Neuron (in vitro differentiated cells): ENCODE data around the gene KSR2.
A peak's percentile ranks its signal among the peaks of the same experiment; 100 is the strongest.

ENCODE experiments used
- H2AFZ ChIP-seq: one replicate; pipeline ENCODE4 v1.6.1; 2013; ENCODE audit warnings: low read depth, mild to moderate bottlenecking, inconsistent platforms, low read length, moderate library complexity
- H3K27me3 ChIP-seq: one replicate; pipeline ENCODE4 v1.6.1; 2013; ENCODE audit warnings: low read length; ENCODE audit not compliant: insufficient read depth
- H3K36me3 ChIP-seq: one replicate; pipeline ENCODE4 v1.6.1; 2013; ENCODE audit warnings: low read length; ENCODE audit not compliant: insufficient read depth
- H3K4me1 ChIP-seq: one replicate; pipeline ENCODE4 v1.6.1; 2013; ENCODE audit warnings: low read length; ENCODE audit not compliant: insufficient read depth
- H3K4me3 ChIP-seq: 2 replicates; pipeline ENCODE4 v1.5.1; 2013; ENCODE audit warnings: mild to moderate bottlenecking, low read length, moderate library complexity
- H3K9me3 ChIP-seq: one replicate; pipeline ENCODE4 v1.6.1; 2013; ENCODE audit warnings: low read length

Gene KSR2

DNA sequence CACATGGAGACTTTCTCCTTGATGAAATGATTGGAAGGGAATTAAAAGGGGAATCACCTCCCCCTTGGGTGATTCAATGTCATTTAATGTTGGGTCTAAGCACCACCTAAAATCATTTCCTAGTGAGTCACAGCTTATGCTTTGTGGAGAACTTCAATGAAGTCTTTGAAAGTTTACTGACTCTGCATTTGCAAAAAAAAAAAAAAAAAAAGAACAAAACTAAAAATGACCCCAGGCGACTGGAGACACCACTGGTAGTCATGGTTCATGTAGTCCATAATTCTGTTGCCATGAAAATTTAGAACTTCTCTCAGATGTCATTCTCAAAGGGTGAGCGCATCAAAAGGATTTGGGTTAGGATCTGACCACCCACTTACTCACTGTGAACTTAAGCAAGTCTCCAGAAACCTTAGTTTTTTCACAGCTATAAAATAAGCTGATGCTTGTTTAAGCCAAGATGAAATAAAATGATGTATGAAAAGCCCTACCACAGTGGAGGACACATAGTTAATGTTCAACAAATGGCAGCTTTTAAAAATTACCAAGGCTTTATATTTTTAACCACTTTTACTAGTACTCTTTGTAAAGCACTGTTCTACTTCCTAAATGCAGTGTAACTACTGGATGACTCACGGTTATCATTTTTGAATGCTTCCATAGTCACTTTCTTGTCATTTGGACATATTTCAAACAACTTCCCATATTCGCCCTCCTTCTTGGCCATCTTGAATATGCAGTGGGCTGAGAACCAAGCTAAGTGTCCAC is 18.1 kb upstream of the KSR2 start:
- Histone ChIP-seq H3K9me3 (no peaks in the 10 kb centered on the region), H2AFZ (no peak overlapping the region), H3K36me3 (no peaks in the 10 kb centered on the region), H3K4me1 (no peaks in the 10 kb centered on the region), H3K27me3 (no peaks in the 10 kb centered on the region), H3K4me3 (no peak overlapping the region)

DNA sequence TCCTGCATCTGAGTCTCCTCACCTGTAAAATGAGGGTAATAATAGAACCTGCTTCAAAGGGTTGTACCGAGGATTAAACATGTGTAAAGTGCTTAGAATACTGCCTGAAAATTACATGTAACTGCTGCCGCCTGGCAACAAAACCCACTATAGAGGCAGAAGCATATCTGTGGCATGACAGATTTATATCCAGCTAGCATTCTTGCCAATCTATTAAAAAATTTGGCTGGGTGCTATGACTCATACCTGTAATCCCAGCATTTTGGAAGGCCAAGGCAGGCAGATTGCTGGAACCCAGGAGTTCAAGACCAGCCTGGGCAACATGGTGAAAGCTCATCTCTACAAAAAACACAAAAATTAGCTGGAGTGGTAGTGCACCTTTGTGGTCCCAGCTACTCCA is 16.4 kb upstream of the KSR2 start:
- Histone ChIP-seq H3K4me3 (no peak overlapping the region), H3K9me3 (no peaks in the 10 kb centered on the region)

DNA sequence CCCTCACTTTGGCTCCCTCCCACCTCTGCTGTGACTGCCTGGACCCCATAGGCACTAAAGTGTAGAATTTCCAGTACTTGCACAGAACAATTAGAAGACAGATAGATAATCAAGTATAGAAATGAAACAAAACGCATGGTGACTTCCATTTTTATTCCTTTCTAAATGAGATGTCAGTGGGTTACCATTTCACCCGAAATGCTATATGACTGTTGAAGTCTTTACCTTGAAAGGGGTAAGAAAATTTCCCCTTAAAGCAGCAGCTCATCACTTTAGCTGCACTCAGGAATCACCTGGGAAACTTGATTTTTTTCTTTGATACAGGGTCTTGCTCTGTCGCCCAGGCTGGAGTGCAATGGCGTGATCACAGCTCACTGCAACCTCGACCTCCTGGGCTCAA is 12.5 kb upstream of the KSR2 start:
- Histone ChIP-seq H3K27me3 (no peaks in the 10 kb centered on the region), H3K9me3 (no peaks in the 10 kb centered on the region), H3K36me3 (no peaks in the 10 kb centered on the region), H3K4me3 (no peak overlapping the region), H2AFZ (no peak overlapping the region), H3K4me1 (no peaks in the 10 kb centered on the region)

More for the DNA sequence above, 16.4 kb upstream of the KSR2 start:
- no peaks in the 10 kb centered on the region for H3K36me3 ChIP-seq
- no peak overlapping the region for H2AFZ ChIP-seq
- H3K4me1 ChIP-seq = no peaks in the 10 kb centered on the region
- H3K27me3 ChIP-seq = no peaks in the 10 kb centered on the region

DNA sequence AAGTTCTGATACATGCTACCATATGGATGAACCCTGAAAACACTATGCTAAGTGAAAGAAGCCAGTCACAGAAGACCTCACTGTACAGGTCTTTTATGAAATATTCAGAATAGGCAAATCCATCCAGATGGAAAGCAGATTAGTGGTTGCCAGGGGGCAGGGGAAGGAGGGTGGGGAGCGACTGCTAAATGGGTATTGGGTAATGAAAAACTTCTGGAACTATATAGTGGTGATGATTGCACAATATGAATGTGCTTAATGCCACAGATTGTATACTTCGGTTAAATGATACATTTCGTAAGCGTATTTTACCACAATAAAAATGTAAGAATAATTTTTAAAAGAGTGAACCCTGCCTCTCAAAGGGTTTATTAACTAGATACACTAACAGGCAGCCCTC is 11.8 kb upstream of the KSR2 start:
- H3K4me3 ChIP-seq = no peak overlapping the region
- H3K9me3 ChIP-seq = no peaks in the 10 kb centered on the region
- H3K4me1 ChIP-seq = no peaks in the 10 kb centered on the region
- no peaks in the 10 kb centered on the region for H3K36me3 ChIP-seq
- H3K27me3 ChIP-seq = no peaks in the 10 kb centered on the region
- no peak overlapping the region for H2AFZ ChIP-seq

DNA sequence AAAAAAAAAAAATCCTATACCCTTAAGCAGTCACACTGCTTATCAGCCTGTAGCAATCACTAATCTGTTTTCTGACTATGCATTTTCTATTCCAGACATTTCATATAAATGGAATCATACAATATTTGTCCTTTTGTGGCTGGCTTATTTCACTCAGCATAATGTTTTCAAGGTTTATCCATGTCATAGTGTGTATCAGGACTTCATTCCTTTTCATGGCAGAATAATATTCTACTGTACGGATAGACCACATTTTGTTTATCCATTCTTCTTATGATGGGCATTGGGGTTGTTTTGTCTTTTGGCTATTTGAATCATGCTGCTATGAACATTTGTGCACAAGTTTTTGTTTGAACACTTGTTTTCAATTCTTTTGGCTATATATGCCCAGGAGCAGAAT is 8.6 kb upstream of the KSR2 start:
- Histone ChIP-seq H3K9me3 (peaks cover under 1% of the 10 kb centered on the region), H2AFZ (no peak overlapping the region), H3K4me3 (no peak overlapping the region), H3K27me3 (no peaks in the 10 kb centered on the region), H3K4me1 (no peaks in the 10 kb centered on the region), H3K36me3 (no peaks in the 10 kb centered on the region)

DNA sequence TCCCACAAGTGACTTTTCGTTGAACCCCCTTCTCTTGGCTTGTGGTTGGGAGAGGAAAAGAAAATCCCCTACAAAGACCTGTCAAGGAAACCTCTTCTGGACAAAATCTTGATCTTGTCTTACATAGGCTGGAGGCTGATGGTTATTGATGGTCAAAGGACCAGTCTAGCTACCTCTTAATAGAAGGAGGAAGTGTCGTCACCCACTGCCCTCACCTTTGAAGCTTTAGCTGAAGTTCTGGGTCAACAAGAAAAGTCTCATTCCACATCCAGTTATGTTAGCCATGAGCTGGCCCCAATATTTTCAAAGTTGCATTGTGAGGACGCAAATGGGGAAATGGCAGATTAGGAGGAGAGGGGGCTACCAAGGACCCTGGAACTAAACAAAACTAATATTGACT is 6.2 kb upstream of the KSR2 start:
- Histone ChIP-seq H3K27me3 (peaks cover 6% of the 10 kb centered on the region), H3K4me1 (no peaks in the 10 kb centered on the region), H3K9me3 (peaks cover 2% of the 10 kb centered on the region), H2AFZ (no peak overlapping the region), H3K4me3 (no peak overlapping the region), H3K36me3 (no peaks in the 10 kb centered on the region)

DNA sequence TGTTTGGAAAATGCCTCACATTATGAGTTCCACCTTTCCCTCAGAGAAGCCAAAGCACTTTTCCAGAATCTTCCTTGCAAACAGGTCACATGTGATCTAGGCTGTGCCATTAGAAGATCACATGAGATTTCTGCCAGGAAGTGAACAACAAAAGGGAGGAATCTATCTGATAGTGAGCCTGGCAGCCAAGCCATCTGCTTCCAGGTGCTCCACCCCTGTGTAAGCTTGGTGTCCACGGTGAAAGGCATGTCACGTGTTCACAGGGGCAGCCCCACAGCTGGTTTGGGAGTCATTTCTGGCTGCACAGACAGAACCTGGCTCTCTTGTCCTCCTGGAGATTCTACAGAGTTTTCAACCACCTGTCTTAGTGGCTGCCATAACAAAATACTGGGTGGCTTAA is 3.5 kb upstream of the KSR2 start:
- H3K4me3 ChIP-seq = no peak overlapping the region
- no peak overlapping the region for H2AFZ ChIP-seq
- peaks cover 26% of the 10 kb centered on the region for H3K27me3 ChIP-seq
- H3K36me3 ChIP-seq = no peaks in the 10 kb centered on the region
- peaks cover 2% of the 10 kb centered on the region for H3K9me3 ChIP-seq
- H3K4me1 ChIP-seq = peaks cover 12% of the 10 kb centered on the region

DNA sequence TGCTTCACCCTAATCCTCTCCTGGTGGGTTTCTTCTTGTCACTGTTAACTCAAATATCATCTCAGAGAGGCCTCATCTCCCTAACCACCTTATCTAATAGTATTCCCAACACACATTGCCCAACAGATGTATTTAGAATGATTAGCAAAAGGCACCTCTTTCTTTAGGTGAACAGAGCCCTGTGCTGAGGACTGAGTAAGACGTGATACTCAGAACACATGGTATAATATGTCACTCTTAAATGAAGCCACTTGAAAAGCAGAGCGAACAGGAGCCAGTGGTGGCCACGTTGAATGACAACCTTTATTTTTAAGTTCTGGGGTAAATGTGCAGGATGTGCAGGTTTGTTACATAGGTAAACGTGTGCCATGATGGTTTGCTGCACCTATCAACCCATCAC is 1.5 kb upstream of the KSR2 start:
- H3K4me1 ChIP-seq = peaks cover 12% of the 10 kb centered on the region
- no peak overlapping the region for H2AFZ ChIP-seq
- no peaks in the 10 kb centered on the region for H3K36me3 ChIP-seq
- H3K27me3 ChIP-seq = peaks cover 45% of the 10 kb centered on the region
- H3K9me3 ChIP-seq = peaks cover 2% of the 10 kb centered on the region
- no peak overlapping the region for H3K4me3 ChIP-seq

DNA sequence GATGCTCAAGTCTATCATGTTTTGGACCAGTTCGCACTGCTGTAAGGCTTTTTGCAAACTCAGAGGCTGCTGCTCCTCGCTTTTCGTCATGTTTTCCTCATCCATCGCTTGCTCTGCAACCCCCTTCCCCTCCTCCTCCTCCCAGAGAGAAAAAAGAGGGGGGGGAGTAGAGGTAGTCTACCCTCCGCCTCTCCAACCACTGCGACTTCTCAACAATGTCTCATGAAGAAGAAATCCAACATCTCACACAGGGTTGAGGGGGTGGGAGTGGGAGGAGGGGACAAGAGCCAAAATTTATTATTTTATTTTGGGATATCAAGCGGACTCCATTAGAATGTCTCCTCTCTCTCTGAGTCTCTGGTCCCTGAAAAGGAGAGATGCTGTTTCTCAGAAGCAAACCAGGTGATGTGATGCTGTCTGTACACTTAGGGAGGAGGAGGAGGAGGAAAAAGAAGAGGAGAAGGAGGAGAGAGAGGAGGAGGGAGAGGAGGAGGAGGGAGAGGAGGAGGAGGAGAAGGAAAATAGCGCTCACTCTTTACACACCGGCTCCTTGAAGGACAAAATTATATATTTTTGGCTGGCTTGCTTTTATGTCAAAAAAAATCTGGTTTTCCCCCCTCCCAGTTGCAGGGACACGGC is 520 bp downstream of the KSR2 start:
- Histone ChIP-seq H3K36me3 (no peaks in the 10 kb centered on the region), H3K4me1 (peaks cover 12% of the 10 kb centered on the region), H2AFZ (peak overlapping the region; percentile 92), H3K9me3 (peaks cover 2% of the 10 kb centered on the region), H3K27me3 (peaks cover 59% of the 10 kb centered on the region), H3K4me3 (peak overlapping the region; percentile 55)

DNA sequence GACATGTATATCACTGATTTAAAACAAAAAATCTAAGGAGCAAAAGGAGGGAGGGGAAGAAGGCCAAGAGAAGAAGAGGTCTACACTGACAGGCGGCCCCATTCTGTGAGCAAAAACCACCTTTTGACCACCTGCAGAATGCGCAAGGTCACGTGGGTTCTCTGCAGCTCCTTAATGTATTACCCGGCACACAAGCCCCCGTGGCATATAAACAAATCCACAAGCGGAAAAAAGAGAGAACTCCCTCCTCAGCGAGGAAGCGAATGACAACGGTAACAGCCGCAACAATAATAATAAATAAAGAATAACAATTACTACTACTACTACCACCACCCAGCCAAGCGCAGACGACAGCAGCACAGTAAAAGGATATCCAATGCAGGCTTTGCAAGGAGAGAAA is 1.3 kb downstream of the KSR2 start:
- no peak overlapping the region for H3K4me3 ChIP-seq

DNA sequence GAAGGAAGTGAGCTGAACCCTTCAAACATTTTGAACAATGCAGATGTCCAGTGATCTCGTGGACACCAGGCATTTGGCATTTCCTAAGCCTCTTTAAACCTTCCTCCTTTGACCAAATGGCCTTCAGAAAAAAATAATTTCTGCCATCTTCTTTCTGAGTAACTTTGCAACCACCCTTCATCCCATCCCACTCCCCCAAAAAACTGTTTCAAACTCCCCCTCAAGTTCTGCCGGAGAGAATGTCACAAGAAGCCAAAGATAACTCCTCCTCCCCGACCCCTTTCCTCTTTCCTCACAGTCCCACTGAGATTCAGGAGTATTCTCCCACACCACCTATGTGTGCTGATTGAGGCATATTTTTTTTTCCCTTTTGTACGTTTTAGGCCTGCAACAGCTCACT is 1.7 kb downstream of the KSR2 start:
- no peak overlapping the region for H2AFZ ChIP-seq
- H3K27me3 ChIP-seq = peaks cover 59% of the 10 kb centered on the region
- H3K4me1 ChIP-seq = peaks cover 12% of the 10 kb centered on the region
- H3K9me3 ChIP-seq = no peaks in the 10 kb centered on the region
- H3K36me3 ChIP-seq = no peaks in the 10 kb centered on the region
- H3K4me3 ChIP-seq = no peak overlapping the region

More for the DNA sequence above, 1.3 kb downstream of the KSR2 start:
- peaks cover 2% of the 10 kb centered on the region for H3K9me3 ChIP-seq
- H3K4me1 ChIP-seq = peaks cover 12% of the 10 kb centered on the region
- H3K27me3 ChIP-seq = peaks cover 59% of the 10 kb centered on the region
- no peak overlapping the region for H2AFZ ChIP-seq
- H3K36me3 ChIP-seq = no peaks in the 10 kb centered on the region

DNA sequence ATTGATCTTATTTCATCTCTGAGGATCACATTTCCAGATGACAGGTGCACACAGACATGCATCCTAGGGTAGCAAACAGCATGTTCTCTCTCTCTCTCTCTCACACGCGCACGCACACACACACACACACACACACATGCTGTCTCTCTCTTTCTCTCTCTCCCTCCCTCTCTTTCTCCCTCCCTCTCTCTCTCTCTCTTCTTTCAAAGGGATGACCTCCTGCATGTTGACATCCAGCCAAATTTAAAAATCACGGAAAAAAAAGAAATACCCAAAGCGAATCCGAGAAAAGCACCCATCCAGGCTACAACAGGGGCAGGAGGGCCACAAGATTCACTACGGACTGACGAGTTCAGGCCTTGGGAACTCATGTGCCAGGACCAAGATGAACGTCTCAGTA is 2.3 kb downstream of the KSR2 start:
- Histone ChIP-seq H2AFZ (no peak overlapping the region), H3K27me3 (peaks cover 59% of the 10 kb centered on the region), H3K36me3 (no peaks in the 10 kb centered on the region), H3K4me3 (no peak overlapping the region), H3K4me1 (peaks cover 12% of the 10 kb centered on the region), H3K9me3 (no peaks in the 10 kb centered on the region)

DNA sequence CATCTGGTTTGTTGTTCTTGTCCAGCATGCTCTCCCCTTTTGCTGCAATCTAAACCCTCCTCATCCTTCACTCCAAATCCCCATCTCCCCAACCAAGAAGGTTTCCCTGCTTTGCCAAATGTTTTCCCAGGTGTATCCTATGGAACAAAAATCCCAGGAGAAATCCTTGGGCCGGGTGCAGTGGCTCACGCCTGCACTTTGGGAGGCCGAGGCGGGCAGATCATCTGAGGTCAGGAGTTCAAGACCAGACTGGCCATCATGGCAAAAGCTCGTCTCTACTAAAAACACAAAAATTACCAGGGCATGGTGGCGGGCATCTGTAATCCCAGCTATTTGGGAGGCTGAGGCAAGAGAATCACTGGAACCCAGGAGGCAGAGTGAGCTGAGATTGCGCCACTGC is 5.0 kb downstream of the KSR2 start:
- H3K4me1 ChIP-seq = peaks cover 9% of the 10 kb centered on the region
- H3K4me3 ChIP-seq = no peak overlapping the region
- H3K27me3 ChIP-seq = peaks cover 48% of the 10 kb centered on the region
- no peaks in the 10 kb centered on the region for H3K36me3 ChIP-seq
- H3K9me3 ChIP-seq = peaks cover 2% of the 10 kb centered on the region
- H2AFZ ChIP-seq = no peak overlapping the region
